Adrenal gland (tissue), 5 donors: Measurements from ENCODE around the gene C10orf90.

ENCODE experiments used
- POLR2A ChIP-seq, 2 donors: fragments of 450-650 bp; IDR thresholded peaks; one replicate each; pipeline ENCODE4 v1.6.1; 2017; ENCODE audit warnings: antibody characterized with exemption in 2 of 2, mild to moderate bottlenecking in 2 of 2, moderate library complexity in 1 of 2
- TF ChIP-seq, protein P1 (sequence below), 6 experiments: fragments of 450-650 bp in 4 of 6; fragments of 200-600 bp in 2 of 6; sonication (generic) in 1 of 6; IDR thresholded peaks; 1 replicate in 5 of 6; 2 replicates in 1 of 6; pipeline versions ENCODE4 v1.5.1 to v1.8.0; 2016 to 2021; ENCODE audit warnings: antibody characterized with exemption in 6 of 6, mild to moderate bottlenecking in 2 of 6, moderate library complexity in 1 of 6
- donor health status: DM: no; HTN: no; CAD: no.

DNA sequence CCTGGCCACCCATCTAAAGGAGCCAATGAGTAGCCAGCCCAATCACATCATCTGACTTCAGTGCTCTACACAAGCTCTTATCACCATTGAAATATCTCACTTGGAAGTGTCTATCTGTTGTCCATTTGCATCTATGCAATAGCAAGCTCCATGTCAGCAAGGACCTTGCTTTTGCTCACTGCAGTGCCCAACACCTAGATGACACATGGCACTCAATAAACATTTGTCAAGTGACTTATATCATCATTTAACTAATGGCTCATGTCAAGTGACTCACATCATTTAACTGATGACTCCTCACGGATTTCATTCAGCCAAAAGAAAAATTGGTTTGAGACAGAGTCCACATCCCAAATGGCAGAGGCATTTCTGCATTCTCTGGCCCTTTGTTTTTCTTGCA is 189.3 kb downstream of the C10orf90 start:
- TF ChIP-seq POLR2A (IDR thresholded peaks at IDR 0.05): no peak
- TF ChIP-seq, protein P1, sequence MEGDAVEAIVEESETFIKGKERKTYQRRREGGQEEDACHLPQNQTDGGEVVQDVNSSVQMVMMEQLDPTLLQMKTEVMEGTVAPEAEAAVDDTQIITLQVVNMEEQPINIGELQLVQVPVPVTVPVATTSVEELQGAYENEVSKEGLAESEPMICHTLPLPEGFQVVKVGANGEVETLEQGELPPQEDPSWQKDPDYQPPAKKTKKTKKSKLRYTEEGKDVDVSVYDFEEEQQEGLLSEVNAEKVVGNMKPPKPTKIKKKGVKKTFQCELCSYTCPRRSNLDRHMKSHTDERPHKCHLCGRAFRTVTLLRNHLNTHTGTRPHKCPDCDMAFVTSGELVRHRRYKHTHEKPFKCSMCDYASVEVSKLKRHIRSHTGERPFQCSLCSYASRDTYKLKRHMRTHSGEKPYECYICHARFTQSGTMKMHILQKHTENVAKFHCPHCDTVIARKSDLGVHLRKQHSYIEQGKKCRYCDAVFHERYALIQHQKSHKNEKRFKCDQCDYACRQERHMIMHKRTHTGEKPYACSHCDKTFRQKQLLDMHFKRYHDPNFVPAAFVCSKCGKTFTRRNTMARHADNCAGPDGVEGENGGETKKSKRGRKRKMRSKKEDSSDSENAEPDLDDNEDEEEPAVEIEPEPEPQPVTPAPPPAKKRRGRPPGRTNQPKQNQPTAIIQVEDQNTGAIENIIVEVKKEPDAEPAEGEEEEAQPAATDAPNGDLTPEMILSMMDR (IDR thresholded peaks at IDR 0.05): no peak
